ENCODE data around the gene CD8B. TPM values are rescaled to one million over a fixed set of nuclear protein-coding genes. Genes with fewer than 3 reads are reported as not detected.

Gene CD8B
- total and polyA plus RNA-seq, 2 donors (not counting 1 experiment from before 2014, with no cell fraction given): not detected

- Histone ChIP-seq H3K4me3 (replicated peaks in 1 of 4; ENCODE audit: control extremely low read depth in 1 of 4, insufficient read depth in 1 of 4, low read depth in 3 of 4, low read length in 4 of 4) (no peak overlapping the region), H3K9ac (ENCODE audit: insufficient read depth, low read length) (no peak overlapping the region), H3K9me3 (ENCODE audit: control insufficient read depth, insufficient read depth, low read depth, low read length) (no peaks in the 10 kb centered on the region), H3K4me2 (ENCODE audit: extremely low read depth, insufficient read depth, low read length) (peak overlapping the region; percentile 13), H4K20me1 (ENCODE audit: control insufficient read depth, extremely low read depth, insufficient read depth, low read length) (no peaks in the 10 kb centered on the region), H3K79me2 (ENCODE audit: control insufficient read depth, insufficient read depth, low read length) (no peaks in the 10 kb centered on the region), H3K27ac (ENCODE audit: insufficient read depth, low read length) (no peak overlapping the region), H3K27me3 (ENCODE audit: control insufficient read depth, insufficient read depth, low read length) (peaks cover 35% of the 10 kb centered on the region), H3K36me3 (ENCODE audit: control insufficient read depth, insufficient read depth, low read length) (no peaks in the 10 kb centered on the region), H2AFZ (ENCODE audit: low read length) (no peak overlapping the region), H3K4me1 (ENCODE audit: control insufficient read depth, extremely low read depth, insufficient read depth, low read length) (peaks cover 2% of the 10 kb centered on the region)
- DNase-seq (ENCODE audit: low read depth in 2 of 2): no peak
- no peak for TF ChIP-seq CTCF (conservative IDR thresholded peaks at IDR 0.05 in 1 of 2, IDR thresholded peaks at IDR 0.05 in 1 of 2; ENCODE audit: low read depth in 1 of 2, low read length in 2 of 2)
- peak; percentile 68 for TF ChIP-seq EZH2 (IDR thresholded peaks at IDR 0.05; ENCODE audit: low read length, missing control alignments)
Observed at GRCh38 chr2:86809481-86810121, 52.1 kb downstream of the CD8B start.

- H3K27me3 ChIP-seq (ENCODE audit: control insufficient read depth, insufficient read depth, low read length): peaks cover 35% of the 10 kb centered on the region
- no peaks in the 10 kb centered on the region for H3K36me3 ChIP-seq (ENCODE audit: control insufficient read depth, insufficient read depth, low read length)
- no peak overlapping the region for H3K27ac ChIP-seq (ENCODE audit: insufficient read depth, low read length)
- H3K79me2 ChIP-seq (ENCODE audit: control insufficient read depth, insufficient read depth, low read length): no peaks in the 10 kb centered on the region
- no peaks in the 10 kb centered on the region for H4K20me1 ChIP-seq (ENCODE audit: control insufficient read depth, extremely low read depth, insufficient read depth, low read length)
- H2AFZ ChIP-seq (ENCODE audit: low read length): no peak overlapping the region
- H3K4me2 ChIP-seq (ENCODE audit: extremely low read depth, insufficient read depth, low read length): peak overlapping the region; percentile 64
- peak; percentile 57 to 70 for DNase-seq (ENCODE audit: low read depth in 2 of 2)
- H3K4me3 ChIP-seq (replicated peaks in 1 of 4; ENCODE audit: control extremely low read depth in 1 of 4, insufficient read depth in 1 of 4, low read depth in 3 of 4, low read length in 4 of 4): peak overlapping the region in 3 of 4 experiments; percentile 1 to 45 (median 35)
- H3K9ac ChIP-seq (ENCODE audit: insufficient read depth, low read length): no peak overlapping the region
- H3K9me3 ChIP-seq (ENCODE audit: control insufficient read depth, insufficient read depth, low read depth, low read length): no peaks in the 10 kb centered on the region
- peaks cover 2% of the 10 kb centered on the region for H3K4me1 ChIP-seq (ENCODE audit: control insufficient read depth, extremely low read depth, insufficient read depth, low read length)
- TF ChIP-seq CTCF (conservative IDR thresholded peaks at IDR 0.05 in 1 of 2, IDR thresholded peaks at IDR 0.05 in 1 of 2; ENCODE audit: low read depth in 1 of 2, low read length in 2 of 2): peak; percentile 85
- peak; percentile 40 for TF ChIP-seq EZH2 (IDR thresholded peaks at IDR 0.05; ENCODE audit: low read length, missing control alignments)
Observed at GRCh38 chr2:86808315-86809161, 53.1 kb downstream of the CD8B start.

- peak overlapping the region; percentile 44 for H2AFZ ChIP-seq (ENCODE audit: low read length)
- H3K79me2 ChIP-seq (ENCODE audit: control insufficient read depth, insufficient read depth, low read length): no peaks in the 10 kb centered on the region
- H3K4me2 ChIP-seq (ENCODE audit: extremely low read depth, insufficient read depth, low read length): peak overlapping the region; percentile 78
- no peaks in the 10 kb centered on the region for H4K20me1 ChIP-seq (ENCODE audit: control insufficient read depth, extremely low read depth, insufficient read depth, low read length)
- no peaks in the 10 kb centered on the region for H3K9me3 ChIP-seq (ENCODE audit: control insufficient read depth, insufficient read depth, low read depth, low read length)
- no peak overlapping the region for H3K9ac ChIP-seq (ENCODE audit: insufficient read depth, low read length)
- DNase-seq (ENCODE audit: low read depth in 2 of 2): peak; percentile 20 to 22
- H3K4me3 ChIP-seq (replicated peaks in 1 of 4; ENCODE audit: control extremely low read depth in 1 of 4, insufficient read depth in 1 of 4, low read depth in 3 of 4, low read length in 4 of 4): peak overlapping the region in 3 of 4 experiments; percentile 23 to 45 (median 35)
- H3K4me1 ChIP-seq (ENCODE audit: control insufficient read depth, extremely low read depth, insufficient read depth, low read length): peaks cover 2% of the 10 kb centered on the region
- no peaks in the 10 kb centered on the region for H3K36me3 ChIP-seq (ENCODE audit: control insufficient read depth, insufficient read depth, low read length)
- TF ChIP-seq CTCF (conservative IDR thresholded peaks at IDR 0.05 in 1 of 2, IDR thresholded peaks at IDR 0.05 in 1 of 2; ENCODE audit: low read depth in 1 of 2, low read length in 2 of 2) (no peak), EZH2 (IDR thresholded peaks at IDR 0.05; ENCODE audit: low read length, missing control alignments) (peak; percentile 57)
- peaks cover 35% of the 10 kb centered on the region for H3K27me3 ChIP-seq (ENCODE audit: control insufficient read depth, insufficient read depth, low read length)
- no peak overlapping the region for H3K27ac ChIP-seq (ENCODE audit: insufficient read depth, low read length)
Observed at GRCh38 chr2:86807468-86808275, 54.0 kb downstream of the CD8B start.
